Hepatocyte (in vitro differentiated cells): ENCODE data around the gene GEMIN5. TPM values are rescaled to one million over a fixed set of nuclear protein-coding genes. Genes with fewer than 3 reads are reported as not detected.

Source experiments
- DNase-seq: peaks from one replicate; pipeline ENCODE4 v3.0.0-alpha.2; 2016; ENCODE audit warnings: low spot score
- H2AFZ ChIP-seq: fragments of 200-600 bp; sonication (generic); 2 replicates; pipeline ENCODE4 v1.6.0; 2016; ENCODE audit warnings: antibody characterized with exemption, mild to moderate bottlenecking
- H3K27ac ChIP-seq: fragments of 200-600 bp; sonication (generic); 2 replicates; pipeline ENCODE4 v1.5.1; 2016; ENCODE audit warnings: mild to moderate bottlenecking
- H3K27me3 ChIP-seq: fragments of 200-600 bp; sonication (generic); 2 replicates; pipeline ENCODE4 v1.6.1; 2016
- H3K36me3 ChIP-seq: fragments of 200-600 bp; sonication (generic); replicated peaks from 2 replicates; pipeline ENCODE4 v1.5.1; 2016; ENCODE audit warnings: low read depth; ENCODE audit not compliant: insufficient read depth
- H3K4me1 ChIP-seq: fragments of 200-600 bp; sonication (generic); 2 replicates; pipeline ENCODE4 v1.5.1; 2016; ENCODE audit warnings: mild to moderate bottlenecking, moderate library complexity; ENCODE audit not compliant: insufficient read depth
- H3K4me2 ChIP-seq: fragments of 200-600 bp; sonication (generic); 2 replicates; pipeline ENCODE4 v1.6.0; 2016
- H3K4me3 ChIP-seq: fragments of 200-600 bp; sonication (generic); 2 replicates; pipeline ENCODE4 v1.5.1; 2016; ENCODE audit warnings: mild to moderate bottlenecking
- H3K79me2 ChIP-seq: fragments of 200-600 bp; sonication (generic); 2 replicates; pipeline ENCODE4 v1.6.0; 2017; ENCODE audit warnings: mild to moderate bottlenecking
- H3K9me2 ChIP-seq: fragments of 200-600 bp; sonication (generic); replicated peaks from 2 replicates; pipeline ENCODE4 v1.6.0; 2017; ENCODE audit warnings: mild to moderate bottlenecking; ENCODE audit not compliant: insufficient read depth
- H3K9me3 ChIP-seq: fragments of 200-600 bp; sonication (generic); 2 replicates; pipeline ENCODE4 v1.5.1; 2016; ENCODE audit warnings: low read depth, mild to moderate bottlenecking
- H4K20me1 ChIP-seq: fragments of 200-600 bp; sonication (generic); 2 replicates; pipeline ENCODE4 v1.6.0; 2016; ENCODE audit warnings: mild to moderate bottlenecking; ENCODE audit not compliant: insufficient read depth, poor library complexity, severe bottlenecking
- EZH2 ChIP-seq: fragments of 200-600 bp; sonication (generic); IDR thresholded peaks from 2 replicates; pipeline ENCODE4 v1.6.1; 2016; ENCODE audit warnings: antibody characterized with exemption, mild to moderate bottlenecking, borderline replicate concordance
- EZH2phosphoT487 ChIP-seq: fragments of 200-600 bp; sonication (generic); IDR thresholded peaks from one replicate; pipeline ENCODE4 v1.6.1; 2018; ENCODE audit warnings: antibody characterized with exemption, mild to moderate bottlenecking, low read depth, moderate library complexity; ENCODE audit not compliant: unreplicated experiment, severe bottlenecking
- WGBS: methylation state at CpG from one replicate; pipeline ENCODE4 v1.1.6; 2016; ENCODE audit warnings: low lambda C conversion rate; ENCODE audit errors: missing lambda C conversion rate; 5-methylcytosine and 5-hydroxymethylcytosine counted together
- polyA plus RNA-seq: library from polyadenylated mRNA; unstranded; fragments of >200 nt; fragmentation: Nextera tagmentation; extraction: Ambion mirVana; gene quantifications from 2 replicates; pipeline ENCODE4 v1.2.1, GENCODE V29; 2016
- total RNA-seq: library from RNA; depleted of rRNA; stranded (reverse); fragments of >200 nt; gene quantifications from 2 replicates; pipeline ENCODE4 v1.2.3, GENCODE V29; 2014
- TF ChIP-seq, protein P1 (sequence below): fragments of 200-600 bp; sonication (generic); IDR thresholded peaks from 2 replicates; pipeline ENCODE4 v1.5.1; 2016; ENCODE audit warnings: antibody characterized with exemption, mild to moderate bottlenecking; ENCODE audit not compliant: poor library complexity

The GEMIN5 gene
- total and polyA plus RNA-seq, 2 experiments from 2014 or later = 6.2 to 12.1 TPM

DNA sequence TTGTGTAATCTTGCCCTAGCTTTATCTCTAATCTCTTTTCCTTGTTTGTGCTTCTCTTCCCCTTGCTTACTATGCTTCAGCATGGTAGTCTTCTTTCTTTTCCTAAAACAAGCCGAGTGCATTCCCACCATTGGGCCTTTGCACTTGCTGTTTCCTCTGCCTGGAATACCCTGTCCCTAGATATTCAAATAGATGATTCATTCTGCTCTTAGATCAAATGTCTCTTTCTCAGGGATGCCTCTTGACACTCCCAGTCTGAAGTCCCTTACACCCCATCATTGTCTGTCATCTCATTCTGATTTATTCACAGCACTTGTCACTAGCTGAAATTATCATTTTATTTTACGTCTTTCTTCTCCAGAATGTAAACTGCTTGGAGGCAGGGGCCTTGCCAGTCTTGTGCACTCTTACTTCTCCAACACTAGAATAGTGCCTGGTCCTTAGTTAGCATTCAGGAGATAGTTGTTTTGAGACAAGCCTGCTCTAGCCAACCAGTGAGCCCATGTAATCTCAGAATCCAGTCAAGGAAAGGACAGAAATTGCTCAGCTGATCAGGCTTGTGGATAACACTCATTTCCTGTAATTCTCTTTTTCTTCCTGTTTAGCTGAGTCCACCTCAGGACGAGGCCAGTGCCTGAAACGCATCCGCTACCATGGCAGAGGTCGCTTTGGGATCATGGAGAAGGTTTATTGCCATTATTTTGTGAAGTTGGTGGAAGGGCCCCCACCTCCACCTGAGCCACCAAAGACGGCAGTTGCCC lies 28.2 kb upstream of the GEMIN5 start:
- Histone ChIP-seq H4K20me1 (no peaks in the 10 kb centered on the region), H3K36me3 (no peaks in the 10 kb centered on the region), H3K9me3 (no peaks in the 10 kb centered on the region), H3K4me1 (no peaks in the 10 kb centered on the region), H3K4me2 (no peak overlapping the region), H3K4me3 (no peak overlapping the region), H3K27ac (no peak overlapping the region), H3K27me3 (no peaks in the 10 kb centered on the region), H3K79me2 (no peaks in the 10 kb centered on the region), H2AFZ (no peak overlapping the region), H3K9me2 (no peaks in the 10 kb centered on the region)
- 90% methylated on average over 7 of the region's 7 CpGs for WGBS
- no peak for DNase-seq
- TF ChIP-seq EZH2 (no peak), EZH2phosphoT487 (no peak)

DNA sequence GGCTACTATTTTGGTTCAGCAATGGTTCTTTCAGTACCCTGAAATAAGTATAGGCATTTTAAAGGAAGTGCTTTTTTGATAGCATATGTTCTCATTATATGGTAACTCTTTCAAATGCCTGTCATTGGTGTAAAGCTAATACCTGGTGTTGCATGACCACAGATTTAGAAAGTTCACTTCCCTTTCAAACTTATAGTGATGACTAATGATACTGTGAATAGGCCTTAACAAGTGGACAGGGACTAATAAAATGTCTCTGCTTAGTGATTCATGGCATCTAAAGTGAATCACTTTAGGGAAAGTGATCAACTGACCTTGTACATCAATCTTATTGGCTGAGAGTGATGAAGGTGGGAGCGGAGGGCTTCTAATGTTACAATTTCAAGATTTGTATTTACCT lies 24.5 kb upstream of the GEMIN5 start:
- Histone ChIP-seq H3K4me2 (no peak overlapping the region), H3K4me3 (no peak overlapping the region), H3K4me1 (no peaks in the 10 kb centered on the region), H3K9me2 (no peaks in the 10 kb centered on the region), H3K27ac (no peak overlapping the region), H3K9me3 (no peaks in the 10 kb centered on the region), H3K27me3 (no peaks in the 10 kb centered on the region), H2AFZ (no peak overlapping the region), H3K79me2 (no peaks in the 10 kb centered on the region), H3K36me3 (no peaks in the 10 kb centered on the region), H4K20me1 (no peaks in the 10 kb centered on the region)
- DNase-seq = no peak
- TF ChIP-seq EZH2 = no peak
- TF ChIP-seq EZH2phosphoT487 = no peak
- TF ChIP-seq, protein P1, sequence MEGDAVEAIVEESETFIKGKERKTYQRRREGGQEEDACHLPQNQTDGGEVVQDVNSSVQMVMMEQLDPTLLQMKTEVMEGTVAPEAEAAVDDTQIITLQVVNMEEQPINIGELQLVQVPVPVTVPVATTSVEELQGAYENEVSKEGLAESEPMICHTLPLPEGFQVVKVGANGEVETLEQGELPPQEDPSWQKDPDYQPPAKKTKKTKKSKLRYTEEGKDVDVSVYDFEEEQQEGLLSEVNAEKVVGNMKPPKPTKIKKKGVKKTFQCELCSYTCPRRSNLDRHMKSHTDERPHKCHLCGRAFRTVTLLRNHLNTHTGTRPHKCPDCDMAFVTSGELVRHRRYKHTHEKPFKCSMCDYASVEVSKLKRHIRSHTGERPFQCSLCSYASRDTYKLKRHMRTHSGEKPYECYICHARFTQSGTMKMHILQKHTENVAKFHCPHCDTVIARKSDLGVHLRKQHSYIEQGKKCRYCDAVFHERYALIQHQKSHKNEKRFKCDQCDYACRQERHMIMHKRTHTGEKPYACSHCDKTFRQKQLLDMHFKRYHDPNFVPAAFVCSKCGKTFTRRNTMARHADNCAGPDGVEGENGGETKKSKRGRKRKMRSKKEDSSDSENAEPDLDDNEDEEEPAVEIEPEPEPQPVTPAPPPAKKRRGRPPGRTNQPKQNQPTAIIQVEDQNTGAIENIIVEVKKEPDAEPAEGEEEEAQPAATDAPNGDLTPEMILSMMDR = no peak
- WGBS = 95% methylated on average over 1 of the region's 1 CpG

DNA sequence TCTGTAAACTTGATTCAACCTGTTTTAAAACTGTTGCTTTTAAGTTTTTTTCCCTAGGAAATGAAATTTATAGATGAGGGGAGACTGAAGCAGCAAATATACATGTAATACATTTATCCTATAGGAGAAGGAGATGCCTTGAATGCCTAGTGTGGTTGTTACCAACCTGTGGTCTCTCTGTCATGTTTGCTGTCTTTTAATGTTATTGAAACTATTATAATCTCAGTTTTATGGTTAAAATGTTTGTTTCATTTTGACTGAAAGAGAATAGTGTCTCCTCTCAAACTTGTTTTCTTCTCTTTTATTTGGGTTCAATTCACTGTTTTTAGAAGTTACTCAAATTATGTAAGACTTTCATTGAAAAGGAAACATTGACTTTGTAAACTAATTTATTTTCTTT lies 18.7 kb upstream of the GEMIN5 start:
- no peak overlapping the region for H2AFZ ChIP-seq
- TF ChIP-seq, protein P1 = no peak
- TF ChIP-seq EZH2phosphoT487 = no peak
- no peak for TF ChIP-seq EZH2
- no peak overlapping the region for H3K4me3 ChIP-seq
- H3K9me2 ChIP-seq = no peaks in the 10 kb centered on the region
- H3K4me2 ChIP-seq = no peak overlapping the region
- DNase-seq = no peak
- H4K20me1 ChIP-seq = no peaks in the 10 kb centered on the region
- H3K36me3 ChIP-seq = no peaks in the 10 kb centered on the region
- H3K4me1 ChIP-seq = no peaks in the 10 kb centered on the region
- no peaks in the 10 kb centered on the region for H3K27me3 ChIP-seq
- no peak overlapping the region for H3K27ac ChIP-seq
- no peaks in the 10 kb centered on the region for H3K9me3 ChIP-seq
- peaks cover 2% of the 10 kb centered on the region for H3K79me2 ChIP-seq

DNA sequence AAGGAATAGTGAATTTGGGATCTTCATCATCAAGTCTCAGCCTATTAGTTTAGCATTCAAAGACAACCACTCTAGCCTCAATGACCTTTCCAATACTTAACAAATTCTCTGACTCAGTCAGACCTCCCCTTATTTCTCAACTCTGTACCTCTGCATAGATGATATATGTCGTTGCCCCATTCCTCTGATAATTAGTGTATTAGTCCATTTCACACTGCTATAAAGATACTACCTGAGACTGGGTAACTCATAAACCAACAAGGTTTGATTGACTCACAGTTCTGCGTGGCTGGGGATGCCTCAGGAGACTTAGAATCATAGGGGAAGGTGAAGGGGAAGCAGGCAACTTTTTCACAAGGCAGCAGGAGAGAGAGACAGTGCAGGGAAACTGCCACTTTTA lies 11.8 kb upstream of the GEMIN5 start:
- no peaks in the 10 kb centered on the region for H3K27me3 ChIP-seq
- no peak overlapping the region for H2AFZ ChIP-seq
- peaks cover 15% of the 10 kb centered on the region for H4K20me1 ChIP-seq
- WGBS = 88% methylated on average over 2 of the region's 2 CpGs
- H3K4me2 ChIP-seq = no peak overlapping the region
- TF ChIP-seq EZH2 (no peak), EZH2phosphoT487 (no peak)
- TF ChIP-seq, protein P1 = no peak
- H3K9me3 ChIP-seq = no peaks in the 10 kb centered on the region
- H3K36me3 ChIP-seq = no peaks in the 10 kb centered on the region
- no peak overlapping the region for H3K27ac ChIP-seq
- DNase-seq = no peak
- no peaks in the 10 kb centered on the region for H3K4me1 ChIP-seq
- no peaks in the 10 kb centered on the region for H3K9me2 ChIP-seq
- no peak overlapping the region for H3K4me3 ChIP-seq
- peaks cover 64% of the 10 kb centered on the region for H3K79me2 ChIP-seq
